AG04450 (cell line): ENCODE measurements around the gene SPINT3. TPM values are rescaled to one million over a fixed set of nuclear protein-coding genes. Genes with fewer than 3 reads are reported as not detected.

Experiments
- CTCF ChIA-PET: fragments of 300-600, 350-600 bp; formaldehyde crosslinking; extraction: SDS; loops from one replicate; lab custom pipeline; 2022; ENCODE audit warnings: antibody characterized with exemption, inconsistent platforms; lab: Charles Lee
- POLR2A ChIA-PET: fragments of 350-600 bp; formaldehyde crosslinking; extraction: SDS; loops from one replicate; lab custom pipeline; 2021; ENCODE audit warnings: antibody characterized with exemption, inconsistent platforms; lab: Yijun Ruan, JAX
- DNase-seq: peaks from one replicate; pipeline ENCODE4 v3.0.0-alpha.2; 2011; ENCODE audit warnings: low read depth, low spot score
- H3K27ac ChIP-seq: one replicate; pipeline ENCODE4 v1.5.1; 2012; ENCODE audit warnings: low read depth, low read length, control low read depth
- H3K27me3 ChIP-seq: one replicate; pipeline ENCODE4 v1.6.0; 2012; ENCODE audit warnings: low read length; ENCODE audit not compliant: control insufficient read depth, insufficient read depth
- H3K4me3 ChIP-seq: 2 replicates; pipeline ENCODE4 v1.5.1; 2011; ENCODE audit warnings: mild to moderate bottlenecking, low read depth, low read length, control low read depth
- H3K9me3 ChIP-seq: 2 replicates; pipeline ENCODE4 v1.5.1; 2012; ENCODE audit warnings: low read length; ENCODE audit not compliant: control insufficient read depth, insufficient read depth
- CTCF ChIP-seq: IDR thresholded peaks from 2 replicates; pipeline ENCODE4 v1.5.1; 2011; ENCODE audit warnings: low read depth, low read length, control low read depth, inconsistent platforms
- polyA plus RNA-seq: library from polyadenylated mRNA; depleted of rRNA; stranded (reverse); fragments of >200 nt; gene quantifications from 2 replicates; pipeline ENCODE4 v1.2.3, GENCODE V29; 2011

SPINT3 gene
- polyA plus RNA-seq, 1 experiment = not detected

- no peak for TF ChIP-seq CTCF
- Histone ChIP-seq H3K4me3 (no peak overlapping the region), H3K27me3 (peaks cover 9% of the 10 kb centered on the region), H3K9me3 (no peaks in the 10 kb centered on the region), H3K27ac (no peak overlapping the region)
- CTCF ChIA-PET = interaction anchor here (1.8 kb wide), 1 partner anchor 223 kb away, joined by 10 read pairs; no protein-coding TSS in a partner anchor
- POLR2A ChIA-PET = no interaction called here
- DNase-seq = no peak
Measured at GRCh38 chr20:45548410-45548809, 33.0 kb upstream of the SPINT3 start.

GRCh38 chr20:45547206-45547770, 31.9 kb upstream of the SPINT3 start, which contains the start of gene EPPIN:
TSS of gene EPPIN (minus strand) at chr20:45547401. CDS start at chr20:45547357, 44 bp downstream.
- no peak for TF ChIP-seq CTCF
- H3K27me3 ChIP-seq = peaks cover 9% of the 10 kb centered on the region
- no peak for DNase-seq
- H3K9me3 ChIP-seq = no peaks in the 10 kb centered on the region
- H3K27ac ChIP-seq = no peak within 1 kb of the TSS
- ChIA-PET CTCF (interaction anchor here (1.8 kb wide), 1 partner anchor 224 kb away, joined by 10 read pairs; no protein-coding TSS in a partner anchor), POLR2A (no interaction called here)
- no peak within 1 kb of the TSS for H3K4me3 ChIP-seq

GRCh38 chr20:45545754-45546453, 30.5 kb upstream of the SPINT3 start:
- peak; percentile 52 for TF ChIP-seq CTCF
- ChIA-PET POLR2A (no interaction called here), CTCF (interaction anchor here (1.3 kb wide), 1 partner anchor 225 kb away, joined by 13 read pairs; no protein-coding TSS in a partner anchor)
- H3K4me3 ChIP-seq = no peak overlapping the region
- no peak overlapping the region for H3K27ac ChIP-seq
- peaks cover 9% of the 10 kb centered on the region for H3K27me3 ChIP-seq
- H3K9me3 ChIP-seq = no peaks in the 10 kb centered on the region
- peak; percentile 1 for DNase-seq

- H3K27me3 ChIP-seq = peaks cover 9% of the 10 kb centered on the region
- ChIA-PET CTCF (interaction anchor here (0.6 to 1.3 kb wide), 2 partner anchors 224 to 226 kb away, joined by 3 to 13 read pairs; no protein-coding TSS in a partner anchor), POLR2A (no interaction called here)
- no peaks in the 10 kb centered on the region for H3K9me3 ChIP-seq
- H3K27ac ChIP-seq = no peak overlapping the region
- no peak for TF ChIP-seq CTCF
- H3K4me3 ChIP-seq = no peak overlapping the region
- DNase-seq = no peak
Measured at GRCh38 chr20:45545351-45545750, 29.9 kb upstream of the SPINT3 start.

- no peak within 1 kb of the TSS for H3K4me3 ChIP-seq
- TF ChIP-seq CTCF = no peak
- H3K27me3 ChIP-seq = peaks cover 5% of the 10 kb centered on the region
- H3K9me3 ChIP-seq = no peaks in the 10 kb centered on the region
- H3K27ac ChIP-seq = no peak within 1 kb of the TSS
- ChIA-PET CTCF (no interaction called here), POLR2A (no interaction called here)
- DNase-seq = no peak
Measured at GRCh38 chr20:45539382-45539781, 24.0 kb upstream of the SPINT3 start, which contains the start of gene WFDC6. TSS of gene WFDC6 (minus strand) at chr20:45539482. CDS start at chr20:45539407, 75 bp downstream.
